HepG2 (cell line): ENCODE data around the gene GALNT10. TPM values are rescaled to one million over a fixed set of nuclear protein-coding genes. Genes with fewer than 3 reads are reported as not detected.

ENCODE experiments used
- DNMT3B ChIP-seq: conservative IDR thresholded peaks from 2 replicates; pipeline ENCODE4 v1.6.1; 2016; ENCODE audit warnings: missing biosample characterization, control low read depth
- HIVEP1 ChIP-seq: sonication (generic); formaldehyde crosslinking; IDR thresholded peaks from 2 replicates; pipeline ENCODE4 v1.4.0; 2020; ENCODE audit warnings: mild to moderate bottlenecking, missing genetic modification reagents
- MEIS2 ChIP-seq: sonication (generic); formaldehyde crosslinking; IDR thresholded peaks from 2 replicates; pipeline ENCODE4 v1.9.0; 2021; ENCODE audit warnings: mild to moderate bottlenecking, missing genetic modification reagents
- MYC ChIP-seq: sonication (generic); formaldehyde crosslinking; IDR thresholded peaks from 2 replicates; pipeline ENCODE4 v1.9.0; 2021; ENCODE audit warnings: missing genetic modification reagents, borderline replicate concordance
- NAIF1 ChIP-seq: sonication (generic); formaldehyde crosslinking; IDR thresholded peaks from 2 replicates; pipeline ENCODE4 v1.5.0; 2020; ENCODE audit warnings: mild to moderate bottlenecking, missing genetic modification reagents, borderline replicate concordance
- NR2F1 ChIP-seq, 2 experiments: fragments of 450-650 bp in 1 of 2; formaldehyde crosslinking in 1 of 2; IDR thresholded peaks; 2 replicates each; pipeline versions ENCODE4 v1.5.0 to v1.6.1; 2016 to 2020; ENCODE audit warnings: mild to moderate bottlenecking in 1 of 2, missing compliant biosample characterization in 1 of 2, missing genetic modification reagents in 1 of 2, moderate library complexity in 1 of 2
- PPARG ChIP-seq: conservative IDR thresholded peaks from 2 replicates; pipeline ENCODE4 v1.6.1; 2016; ENCODE audit warnings: missing biosample characterization, missing genetic modification reagents
- RXRA ChIP-seq: sonication (generic); formaldehyde crosslinking; IDR thresholded peaks from 2 replicates; pipeline ENCODE4 v1.5.1; 2020; ENCODE audit warnings: missing genetic modification reagents
- ZBTB3 ChIP-seq: sonication (generic); formaldehyde crosslinking; IDR thresholded peaks from 2 replicates; pipeline ENCODE4 v1.4.0; 2020; ENCODE audit warnings: low read depth, mild to moderate bottlenecking, moderate library complexity, missing genetic modification reagents, borderline replicate concordance
- ZC3H4 ChIP-seq: sonication (generic); formaldehyde crosslinking; IDR thresholded peaks from 2 replicates; pipeline ENCODE4 v1.4.0; 2020; ENCODE audit warnings: missing genetic modification reagents, borderline replicate concordance
- ZMYM4 ChIP-seq: sonication (generic); formaldehyde crosslinking; IDR thresholded peaks from 2 replicates; pipeline ENCODE4 v1.8.1; 2023; ENCODE audit warnings: mild to moderate bottlenecking, missing genetic modification reagents
- ZNF354B ChIP-seq: sonication (generic); formaldehyde crosslinking; IDR thresholded peaks from 2 replicates; pipeline ENCODE4 v1.8.0; 2022; ENCODE audit warnings: mild to moderate bottlenecking, missing genetic modification reagents
- ZNF672 ChIP-seq: sonication (generic); formaldehyde crosslinking; IDR thresholded peaks from 2 replicates; pipeline ENCODE4 v1.8.1; 2022; ENCODE audit warnings: missing genetic modification reagents
- polyA plus RNA-seq, 8 experiments: library from polyadenylated mRNA; depleted of rRNA in 3 of 8; stranded (reverse) in 7 of 8; unstranded in 1 of 8; fragments of >200 nt; fragmentation: Illumina TruSeq in 4 of 8; extraction: Trizol in 4 of 8; gene quantifications; 2 replicates each; pipeline versions ENCODE4 v1.2.1 to v1.2.3, GENCODE V29; 2011 to 2016; ENCODE audit warnings: low read depth in 4 of 8, missing spikeins in 1 of 8, mixed read lengths in 1 of 8; ENCODE audit not compliant: insufficient read depth in 1 of 8
- total RNA-seq, 5 experiments: library from RNA; depleted of rRNA; stranded (reverse); fragments of >200 nt; fragmentation: Illumina TruSeq; extraction: Trizol; gene quantifications; 2 replicates each; pipeline ENCODE4 v1.2.3, GENCODE V29; 2016; ENCODE audit warnings: low read depth in 1 of 5
- TF ChIP-seq, protein P1 (sequence below): sonication (generic); formaldehyde crosslinking; IDR thresholded peaks from 2 replicates; pipeline ENCODE4 v1.5.1; 2020; ENCODE audit warnings: missing genetic modification reagents, mild to moderate bottlenecking, borderline replicate concordance
- TF ChIP-seq, protein P2 (sequence below): IDR thresholded peaks from 2 replicates; pipeline ENCODE4 v1.6.1; 2012; ENCODE audit warnings: low read length, improper control_type of control experiment
- TF ChIP-seq, protein P3 (sequence below): sonication (generic); formaldehyde crosslinking; IDR thresholded peaks from 2 replicates; pipeline ENCODE4 v1.4.0; 2020; ENCODE audit warnings: missing genetic modification reagents
- TF ChIP-seq, protein P4 (sequence below): sonication (generic); formaldehyde crosslinking; IDR thresholded peaks from 2 replicates; pipeline ENCODE4 v1.4.0; 2020; ENCODE audit warnings: missing genetic modification reagents
- TF ChIP-seq, protein P5 (sequence below): IDR thresholded peaks from 2 replicates; pipeline ENCODE4 v1.6.1; 2016; ENCODE audit warnings: control low read depth
- TF ChIP-seq, protein P6 (sequence below): sonication (generic); formaldehyde crosslinking; IDR thresholded peaks from 2 replicates; pipeline ENCODE4 v1.5.0; 2020; ENCODE audit warnings: missing genetic modification reagents

The GALNT10 gene
- total and polyA plus RNA-seq, 2 of the 13 experiments (the other 11 are each of a cell fraction or from before 2014, with no cell fraction given): 8.1 to 11.2 TPM

DNA sequence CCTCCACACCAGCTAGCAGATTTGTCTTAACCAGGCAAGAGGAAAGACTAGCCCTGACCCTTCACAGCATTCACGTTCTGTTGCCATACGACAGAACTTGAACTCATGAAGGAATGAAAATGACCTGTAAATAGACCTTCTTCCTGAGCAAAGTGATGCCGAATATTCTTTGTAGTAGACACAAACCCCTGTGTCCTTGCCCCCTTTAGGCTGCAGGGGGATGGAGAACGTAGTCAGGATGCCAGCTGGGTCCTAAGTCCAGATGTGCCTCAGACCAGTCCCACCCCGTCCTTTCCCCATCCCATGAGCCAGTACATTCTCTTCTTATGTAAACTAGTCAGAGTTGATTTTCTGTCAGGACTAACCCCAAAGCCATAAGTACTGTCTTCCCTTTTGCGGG lies 151.1 kb downstream of the GALNT10 start (continued):
- TF ChIP-seq RXRA (CRISPR knock-in tag) (0 out of 2 replicates have a peak, but pooled peaks have one; percentile 64), ZNF672 (CRISPR knock-in tag) (no peak), ZNF354B (CRISPR knock-in tag) (no peak), HIVEP1 (CRISPR knock-in tag) (no peak), MYC (CRISPR knock-in tag) (no peak), NR2F1 (CRISPR knock-in tag; IDR thresholded peaks at IDR 0.05) (0 out of 4 replicates have a peak, but pooled peaks of 1 of the 2 experiments have one; percentile 57), ZBTB3 (CRISPR knock-in tag) (no peak), NAIF1 (CRISPR knock-in tag) (no peak), DNMT3B (CRISPR knock-in tag) (no peak), PPARG (CRISPR knock-in tag) (0 out of 2 replicates have a peak, but pooled peaks have one; percentile 37), MEIS2 (CRISPR knock-in tag) (no peak), ZC3H4 (CRISPR knock-in tag) (no peak), ZMYM4 (CRISPR knock-in tag) (0 out of 2 replicates have a peak, but pooled peaks have one; percentile 15)
- TF ChIP-seq, protein P1, sequence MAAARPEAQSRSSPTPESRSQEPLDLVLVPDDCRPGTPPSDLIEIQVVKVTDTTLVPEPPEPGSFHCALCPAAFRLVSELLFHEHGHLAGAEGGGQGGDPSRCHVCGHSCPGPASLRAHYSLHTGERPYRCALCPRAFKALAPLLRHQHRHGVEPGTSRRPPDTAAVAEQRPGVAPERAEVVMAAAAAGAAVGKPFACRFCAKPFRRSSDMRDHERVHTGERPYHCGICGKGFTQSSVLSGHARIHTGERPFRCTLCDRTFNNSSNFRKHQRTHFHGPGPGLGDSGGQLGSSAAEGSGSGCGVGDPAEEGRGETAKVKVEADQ: no peak
- TF ChIP-seq, protein P2, sequence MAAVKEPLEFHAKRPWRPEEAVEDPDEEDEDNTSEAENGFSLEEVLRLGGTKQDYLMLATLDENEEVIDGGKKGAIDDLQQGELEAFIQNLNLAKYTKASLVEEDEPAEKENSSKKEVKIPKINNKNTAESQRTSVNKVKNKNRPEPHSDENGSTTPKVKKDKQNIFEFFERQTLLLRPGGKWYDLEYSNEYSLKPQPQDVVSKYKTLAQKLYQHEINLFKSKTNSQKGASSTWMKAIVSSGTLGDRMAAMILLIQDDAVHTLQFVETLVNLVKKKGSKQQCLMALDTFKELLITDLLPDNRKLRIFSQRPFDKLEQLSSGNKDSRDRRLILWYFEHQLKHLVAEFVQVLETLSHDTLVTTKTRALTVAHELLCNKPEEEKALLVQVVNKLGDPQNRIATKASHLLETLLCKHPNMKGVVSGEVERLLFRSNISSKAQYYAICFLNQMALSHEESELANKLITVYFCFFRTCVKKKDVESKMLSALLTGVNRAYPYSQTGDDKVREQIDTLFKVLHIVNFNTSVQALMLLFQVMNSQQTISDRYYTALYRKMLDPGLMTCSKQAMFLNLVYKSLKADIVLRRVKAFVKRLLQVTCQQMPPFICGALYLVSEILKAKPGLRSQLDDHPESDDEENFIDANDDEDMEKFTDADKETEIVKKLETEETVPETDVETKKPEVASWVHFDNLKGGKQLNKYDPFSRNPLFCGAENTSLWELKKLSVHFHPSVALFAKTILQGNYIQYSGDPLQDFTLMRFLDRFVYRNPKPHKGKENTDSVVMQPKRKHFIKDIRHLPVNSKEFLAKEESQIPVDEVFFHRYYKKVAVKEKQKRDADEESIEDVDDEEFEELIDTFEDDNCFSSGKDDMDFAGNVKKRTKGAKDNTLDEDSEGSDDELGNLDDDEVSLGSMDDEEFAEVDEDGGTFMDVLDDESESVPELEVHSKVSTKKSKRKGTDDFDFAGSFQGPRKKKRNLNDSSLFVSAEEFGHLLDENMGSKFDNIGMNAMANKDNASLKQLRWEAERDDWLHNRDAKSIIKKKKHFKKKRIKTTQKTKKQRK: no peak
- TF ChIP-seq, protein P3, sequence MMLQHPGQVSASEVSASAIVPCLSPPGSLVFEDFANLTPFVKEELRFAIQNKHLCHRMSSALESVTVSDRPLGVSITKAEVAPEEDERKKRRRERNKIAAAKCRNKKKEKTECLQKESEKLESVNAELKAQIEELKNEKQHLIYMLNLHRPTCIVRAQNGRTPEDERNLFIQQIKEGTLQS (CRISPR knock-in tag): no peak
- TF ChIP-seq, protein P4, sequence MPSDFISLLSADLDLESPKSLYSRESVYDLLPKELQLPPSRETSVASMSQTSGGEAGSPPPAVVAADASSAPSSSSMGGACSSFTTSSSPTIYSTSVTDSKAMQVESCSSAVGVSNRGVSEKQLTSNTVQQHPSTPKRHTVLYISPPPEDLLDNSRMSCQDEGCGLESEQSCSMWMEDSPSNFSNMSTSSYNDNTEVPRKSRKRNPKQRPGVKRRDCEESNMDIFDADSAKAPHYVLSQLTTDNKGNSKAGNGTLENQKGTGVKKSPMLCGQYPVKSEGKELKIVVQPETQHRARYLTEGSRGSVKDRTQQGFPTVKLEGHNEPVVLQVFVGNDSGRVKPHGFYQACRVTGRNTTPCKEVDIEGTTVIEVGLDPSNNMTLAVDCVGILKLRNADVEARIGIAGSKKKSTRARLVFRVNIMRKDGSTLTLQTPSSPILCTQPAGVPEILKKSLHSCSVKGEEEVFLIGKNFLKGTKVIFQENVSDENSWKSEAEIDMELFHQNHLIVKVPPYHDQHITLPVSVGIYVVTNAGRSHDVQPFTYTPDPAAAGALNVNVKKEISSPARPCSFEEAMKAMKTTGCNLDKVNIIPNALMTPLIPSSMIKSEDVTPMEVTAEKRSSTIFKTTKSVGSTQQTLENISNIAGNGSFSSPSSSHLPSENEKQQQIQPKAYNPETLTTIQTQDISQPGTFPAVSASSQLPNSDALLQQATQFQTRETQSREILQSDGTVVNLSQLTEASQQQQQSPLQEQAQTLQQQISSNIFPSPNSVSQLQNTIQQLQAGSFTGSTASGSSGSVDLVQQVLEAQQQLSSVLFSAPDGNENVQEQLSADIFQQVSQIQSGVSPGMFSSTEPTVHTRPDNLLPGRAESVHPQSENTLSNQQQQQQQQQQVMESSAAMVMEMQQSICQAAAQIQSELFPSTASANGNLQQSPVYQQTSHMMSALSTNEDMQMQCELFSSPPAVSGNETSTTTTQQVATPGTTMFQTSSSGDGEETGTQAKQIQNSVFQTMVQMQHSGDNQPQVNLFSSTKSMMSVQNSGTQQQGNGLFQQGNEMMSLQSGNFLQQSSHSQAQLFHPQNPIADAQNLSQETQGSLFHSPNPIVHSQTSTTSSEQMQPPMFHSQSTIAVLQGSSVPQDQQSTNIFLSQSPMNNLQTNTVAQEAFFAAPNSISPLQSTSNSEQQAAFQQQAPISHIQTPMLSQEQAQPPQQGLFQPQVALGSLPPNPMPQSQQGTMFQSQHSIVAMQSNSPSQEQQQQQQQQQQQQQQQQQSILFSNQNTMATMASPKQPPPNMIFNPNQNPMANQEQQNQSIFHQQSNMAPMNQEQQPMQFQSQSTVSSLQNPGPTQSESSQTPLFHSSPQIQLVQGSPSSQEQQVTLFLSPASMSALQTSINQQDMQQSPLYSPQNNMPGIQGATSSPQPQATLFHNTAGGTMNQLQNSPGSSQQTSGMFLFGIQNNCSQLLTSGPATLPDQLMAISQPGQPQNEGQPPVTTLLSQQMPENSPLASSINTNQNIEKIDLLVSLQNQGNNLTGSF (CRISPR knock-in tag): no peak
- TF ChIP-seq, protein P5, sequence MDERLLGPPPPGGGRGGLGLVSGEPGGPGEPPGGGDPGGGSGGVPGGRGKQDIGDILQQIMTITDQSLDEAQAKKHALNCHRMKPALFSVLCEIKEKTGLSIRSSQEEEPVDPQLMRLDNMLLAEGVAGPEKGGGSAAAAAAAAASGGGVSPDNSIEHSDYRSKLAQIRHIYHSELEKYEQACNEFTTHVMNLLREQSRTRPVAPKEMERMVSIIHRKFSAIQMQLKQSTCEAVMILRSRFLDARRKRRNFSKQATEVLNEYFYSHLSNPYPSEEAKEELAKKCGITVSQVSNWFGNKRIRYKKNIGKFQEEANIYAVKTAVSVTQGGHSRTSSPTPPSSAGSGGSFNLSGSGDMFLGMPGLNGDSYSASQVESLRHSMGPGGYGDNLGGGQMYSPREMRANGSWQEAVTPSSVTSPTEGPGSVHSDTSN (CRISPR knock-in tag): no peak
- TF ChIP-seq, protein P6, sequence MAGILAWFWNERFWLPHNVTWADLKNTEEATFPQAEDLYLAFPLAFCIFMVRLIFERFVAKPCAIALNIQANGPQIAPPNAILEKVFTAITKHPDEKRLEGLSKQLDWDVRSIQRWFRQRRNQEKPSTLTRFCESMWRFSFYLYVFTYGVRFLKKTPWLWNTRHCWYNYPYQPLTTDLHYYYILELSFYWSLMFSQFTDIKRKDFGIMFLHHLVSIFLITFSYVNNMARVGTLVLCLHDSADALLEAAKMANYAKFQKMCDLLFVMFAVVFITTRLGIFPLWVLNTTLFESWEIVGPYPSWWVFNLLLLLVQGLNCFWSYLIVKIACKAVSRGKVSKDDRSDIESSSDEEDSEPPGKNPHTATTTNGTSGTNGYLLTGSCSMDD (CRISPR knock-in tag): no peak
